Measurements from ENCODE around the gene ADAM19. TPM values are rescaled to one million over a fixed set of nuclear protein-coding genes. Genes with fewer than 3 reads are reported as not detected.

The ADAM19 gene
- total and polyA plus RNA-seq, 2 of the 4 experiments (the other 2 are of a cell fraction), result 35.5 to 49.2 TPM

GRCh38 chr5:157624144-157624543, 48.6 kb upstream of the ADAM19 start:
- H4K8ac ChIP-seq (ENCODE audit: low read depth in 2 of 2, low read length in 2 of 2), result no peak overlapping the region
- BruUV-seq (replicated peaks), result no TSS peak
- POLR2A ChIA-PET (ENCODE audit: unreplicated experiment), result no interaction called here
- no peak overlapping the region for H2BK15ac ChIP-seq (ENCODE audit: low read depth, low read length)
- H3K14ac ChIP-seq (replicated peaks; ENCODE audit: low read depth, low read length), result no peak overlapping the region
- H3K36me3 ChIP-seq (ENCODE audit: control insufficient read depth, insufficient read depth, low read length), result no peaks in the 10 kb centered on the region
- H3K23ac ChIP-seq (ENCODE audit: low read depth, low read length), result no peak overlapping the region
- no peak overlapping the region for H3K56ac ChIP-seq (ENCODE audit: extremely low read depth, insufficient read depth, low read length)
- H2AK9ac ChIP-seq (replicated peaks; ENCODE audit: low read depth, low read length, poor library complexity), result no peak overlapping the region
- H2AK5ac ChIP-seq (ENCODE audit: low read depth, low read length), result no peak overlapping the region
- no peak overlapping the region for H3K4me2 ChIP-seq (ENCODE audit: low read depth, low read length)
- no peak overlapping the region for H2BK20ac ChIP-seq (ENCODE audit: low read depth, low read length)
- H3K4ac ChIP-seq (ENCODE audit: low read depth, low read length), result no peak overlapping the region
- H3K27me3 ChIP-seq (ENCODE audit: control insufficient read depth, insufficient read depth, low read length), result no peaks in the 10 kb centered on the region
- H2BK5ac ChIP-seq (ENCODE audit: low read depth, low read length, poor library complexity, severe bottlenecking), result no peak overlapping the region
- no peak overlapping the region for H4K5ac ChIP-seq (ENCODE audit: low read depth, low read length)
- H4K20me1 ChIP-seq (ENCODE audit: insufficient read depth, low read length), result no peaks in the 10 kb centered on the region
- H3K4me3 ChIP-seq (ENCODE audit: insufficient read depth, low read depth, low read length), result no peak overlapping the region
- no peaks in the 10 kb centered on the region for H3K9me3 ChIP-seq (ENCODE audit: control insufficient read depth, insufficient read depth, low read length)
- intact Hi-C loops (cut with micrococcal nuclease) (no loop called here), dilution Hi-C loops (cut with HindIII; ENCODE audit: low sequenced_read_pairs, unreplicated experiment) (no loop called here), in situ Hi-C loops (cut with MboI; ENCODE audit: low sequenced_read_pairs) (no loop called here)
- H4K91ac ChIP-seq (ENCODE audit: insufficient read depth, low read depth, low read length), result no peak overlapping the region
- no peak overlapping the region for H3K27ac ChIP-seq (ENCODE audit: insufficient read depth, low read length)
- H3K9me1 ChIP-seq (ENCODE audit: insufficient read depth, low read length), result no peaks in the 10 kb centered on the region
- no peak overlapping the region for H3K18ac ChIP-seq (ENCODE audit: low read depth, low read length)
- ATAC-seq (ENCODE audit: low read depth) (no peak), DNase-seq (no peak)
- H2AFZ ChIP-seq (replicated peaks; ENCODE audit: low read length, poor library complexity), result no peak overlapping the region
- no peak for TF ChIP-seq ELK1 (IDR thresholded peaks at IDR 0.05; ENCODE audit: borderline replicate concordance, low read depth, low read length)
- TF ChIP-seq USF2 (IDR thresholded peaks at IDR 0.05; ENCODE audit: low read depth, low read length), result no peak
- no peak for TF ChIP-seq CHD1 (IDR thresholded peaks at IDR 0.05; ENCODE audit: low read depth, low read length)
- TF ChIP-seq CTCF (conservative IDR thresholded peaks at IDR 0.05; ENCODE audit: low read depth, low read length), result no peak
- no peak for TF ChIP-seq MAFK (IDR thresholded peaks at IDR 0.05; ENCODE audit: low read depth, low read length)
- H2BK120ac ChIP-seq (ENCODE audit: low read depth, low read length), result no peak overlapping the region
- CTCF ChIA-PET, result no interaction called here
- no CpG with 5 or more reads among the region's 2 CpGs for WGBS, 2 experiments (ENCODE audit: extremely low coverage in 2 of 2, insufficient read length in 1 of 2)
- H3K9ac ChIP-seq (ENCODE audit: low read depth, low read length), result no peak overlapping the region
- no peaks in the 10 kb centered on the region for H3K4me1 ChIP-seq (ENCODE audit: control insufficient read depth, insufficient read depth, low read length)
- no peaks in the 10 kb centered on the region for H3K79me1 ChIP-seq (ENCODE audit: low read depth in 1 of 2, low read length in 2 of 2)
